ENCODE measurements around the gene ZNF845.
"Not testable (repeated sequence)": the region's sequence is repeated elsewhere in the genome, so short reads cannot be mapped to it uniquely, and the experiment has no call there.

Gene ZNF845

DNA sequence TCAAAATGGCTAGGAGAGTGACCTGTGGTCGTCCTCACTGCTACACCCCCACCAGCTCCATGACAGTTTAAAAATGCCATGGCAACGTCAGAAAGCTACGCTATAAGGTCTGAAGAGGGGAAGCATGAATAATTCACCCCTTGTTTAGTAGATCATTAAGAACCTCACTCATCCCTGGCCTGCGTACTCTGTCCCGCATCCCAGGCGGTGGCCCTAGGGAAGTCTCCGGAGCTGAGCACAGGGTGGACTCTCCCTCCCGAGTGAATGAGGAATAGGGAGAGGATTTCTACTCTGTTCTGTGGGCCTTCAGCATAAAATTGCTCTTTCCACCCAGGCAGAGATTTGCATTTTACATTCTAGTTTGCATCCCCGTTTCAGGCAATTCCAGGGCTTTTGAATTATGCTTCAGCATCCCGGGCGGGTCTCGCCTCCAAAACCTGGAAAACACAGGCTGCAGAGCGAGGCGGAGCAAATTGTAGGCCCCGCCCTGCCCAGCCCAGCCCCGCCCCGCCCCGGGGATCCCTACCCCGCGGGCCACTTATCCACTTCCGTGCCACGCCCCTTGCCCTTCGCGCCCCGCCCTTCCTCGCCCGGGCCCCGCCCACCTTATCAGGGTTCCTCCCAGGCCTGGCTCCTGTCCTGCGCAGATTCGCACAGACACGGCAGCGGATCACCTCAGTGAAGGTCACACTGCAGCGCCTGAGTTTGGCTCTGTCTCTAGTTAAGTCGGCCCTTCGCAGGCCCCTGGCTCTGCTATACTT, 24.5 kb downstream of the ZNF845 start:
- no peak for DNase-seq (ENCODE audit: low read depth)
- H3K4me3 ChIP-seq (ENCODE audit: low read depth, low read length): no peak overlapping the region
- TF ChIP-seq, protein P1, sequence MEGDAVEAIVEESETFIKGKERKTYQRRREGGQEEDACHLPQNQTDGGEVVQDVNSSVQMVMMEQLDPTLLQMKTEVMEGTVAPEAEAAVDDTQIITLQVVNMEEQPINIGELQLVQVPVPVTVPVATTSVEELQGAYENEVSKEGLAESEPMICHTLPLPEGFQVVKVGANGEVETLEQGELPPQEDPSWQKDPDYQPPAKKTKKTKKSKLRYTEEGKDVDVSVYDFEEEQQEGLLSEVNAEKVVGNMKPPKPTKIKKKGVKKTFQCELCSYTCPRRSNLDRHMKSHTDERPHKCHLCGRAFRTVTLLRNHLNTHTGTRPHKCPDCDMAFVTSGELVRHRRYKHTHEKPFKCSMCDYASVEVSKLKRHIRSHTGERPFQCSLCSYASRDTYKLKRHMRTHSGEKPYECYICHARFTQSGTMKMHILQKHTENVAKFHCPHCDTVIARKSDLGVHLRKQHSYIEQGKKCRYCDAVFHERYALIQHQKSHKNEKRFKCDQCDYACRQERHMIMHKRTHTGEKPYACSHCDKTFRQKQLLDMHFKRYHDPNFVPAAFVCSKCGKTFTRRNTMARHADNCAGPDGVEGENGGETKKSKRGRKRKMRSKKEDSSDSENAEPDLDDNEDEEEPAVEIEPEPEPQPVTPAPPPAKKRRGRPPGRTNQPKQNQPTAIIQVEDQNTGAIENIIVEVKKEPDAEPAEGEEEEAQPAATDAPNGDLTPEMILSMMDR (IDR thresholded peaks at IDR 0.05; ENCODE audit: insufficient read depth, low read depth, low read length, missing control alignments): no peak

DNA sequence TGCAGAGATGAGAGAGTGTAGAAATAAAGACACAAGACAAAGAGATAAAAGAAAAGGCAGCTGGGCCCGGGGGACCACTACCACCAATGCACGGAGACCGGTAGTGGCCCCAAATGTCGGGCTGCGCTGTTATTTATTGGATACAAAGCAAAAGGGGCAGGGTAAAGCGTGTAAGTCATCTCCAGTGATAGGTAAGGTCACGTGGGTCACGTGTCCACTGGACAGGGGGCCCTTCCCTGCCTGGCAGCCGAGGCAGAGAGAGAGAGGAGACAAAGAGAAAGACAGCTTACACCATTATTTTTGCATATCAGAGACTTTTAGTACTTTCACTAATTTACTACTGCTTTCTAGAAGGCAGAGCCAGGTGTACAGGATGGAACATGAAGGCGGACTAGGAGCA, 26.5 kb downstream of the ZNF845 start:
- H3K4me3 ChIP-seq (ENCODE audit: low read depth, low read length); DNase-seq (ENCODE audit: low read depth): not testable (repeated sequence)

DNA sequence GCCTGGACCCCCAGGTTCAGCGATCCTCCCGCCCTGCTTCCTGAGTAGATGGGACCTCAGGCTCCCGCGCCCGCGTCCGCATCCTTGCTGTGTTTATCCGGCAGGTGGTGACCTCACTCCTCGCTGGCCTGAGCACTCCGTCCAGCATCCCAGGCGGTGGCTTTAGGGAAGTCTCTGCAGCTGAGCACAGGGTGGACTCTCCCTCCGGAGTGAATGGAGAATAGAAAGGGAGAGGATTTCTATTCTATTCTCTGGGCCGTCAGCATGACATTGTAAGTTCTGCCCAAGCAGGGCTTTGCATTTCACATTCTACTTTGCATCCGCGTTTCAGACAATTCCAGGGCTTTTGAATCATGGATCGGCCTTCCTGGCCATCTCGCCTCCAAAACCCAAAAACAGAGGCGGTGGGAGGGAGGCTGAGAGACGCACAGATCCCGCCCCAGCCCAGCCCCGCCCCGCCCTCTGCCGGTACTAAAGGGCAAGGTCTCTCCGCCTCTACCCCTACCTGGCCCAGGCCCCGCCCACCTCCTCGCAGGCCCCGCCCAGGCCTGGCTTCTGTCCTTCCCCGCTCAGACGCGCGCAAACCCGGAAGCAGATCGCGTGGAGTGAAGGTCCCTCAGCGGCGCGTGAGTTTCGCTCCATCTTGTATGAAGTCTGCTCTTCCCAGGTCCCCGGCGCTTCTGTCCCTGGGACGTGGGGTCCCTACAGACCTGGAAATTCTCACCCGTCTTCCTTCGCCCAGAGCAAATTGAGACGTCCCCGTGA, 31.8 kb downstream of the ZNF845 start, which contains the start of gene ZNF525:
Gene ZNF525 (plus strand): TSS at position 572 of the 765 bp plus-strand sequence. CDS start 6,577 bp downstream, outside the sequence.
- DNase-seq (ENCODE audit: low read depth): peak; percentile 95
- TF ChIP-seq, protein P1 (IDR thresholded peaks at IDR 0.05; ENCODE audit: insufficient read depth, low read depth, low read length, missing control alignments): peak; percentile 36
- peak within 1 kb of the TSS; percentile 60 for H3K4me3 ChIP-seq (ENCODE audit: low read depth, low read length)

DNA sequence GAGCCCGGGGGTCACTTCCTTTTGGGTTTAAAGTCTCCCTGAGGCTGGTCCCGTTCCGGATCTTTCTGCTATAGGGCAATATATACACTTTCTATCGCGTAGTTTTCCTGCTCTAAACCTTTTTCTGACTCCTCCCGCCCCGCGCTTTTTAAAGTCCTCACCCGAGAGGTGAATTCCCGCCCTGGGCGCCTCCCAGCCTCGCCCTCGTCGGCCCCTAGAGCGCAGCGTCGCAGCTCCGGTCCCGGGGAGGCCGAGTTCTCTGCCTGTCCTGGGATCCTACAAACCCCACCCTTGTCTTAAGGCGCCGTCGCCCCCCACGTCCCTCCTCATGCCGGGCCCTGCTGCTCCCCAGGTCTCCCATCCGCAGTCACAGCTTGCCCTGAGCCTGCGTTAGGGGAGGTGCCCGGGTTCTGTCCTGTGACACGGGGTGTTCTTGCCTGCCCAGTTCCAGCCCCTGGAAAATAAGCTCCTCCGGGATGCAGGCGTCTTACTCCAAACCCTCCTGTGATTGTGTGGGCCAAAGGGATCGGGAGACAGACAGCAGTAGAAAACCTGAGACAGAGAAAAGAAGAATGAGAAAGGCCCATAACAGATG, 32.4 kb downstream of the ZNF845 start:
- TF ChIP-seq, protein P1 (IDR thresholded peaks at IDR 0.05; ENCODE audit: insufficient read depth, low read depth, low read length, missing control alignments): no peak
- H3K4me3 ChIP-seq (ENCODE audit: low read depth, low read length): peak overlapping the region; percentile 60
- DNase-seq (ENCODE audit: low read depth): peak; percentile 60

DNA sequence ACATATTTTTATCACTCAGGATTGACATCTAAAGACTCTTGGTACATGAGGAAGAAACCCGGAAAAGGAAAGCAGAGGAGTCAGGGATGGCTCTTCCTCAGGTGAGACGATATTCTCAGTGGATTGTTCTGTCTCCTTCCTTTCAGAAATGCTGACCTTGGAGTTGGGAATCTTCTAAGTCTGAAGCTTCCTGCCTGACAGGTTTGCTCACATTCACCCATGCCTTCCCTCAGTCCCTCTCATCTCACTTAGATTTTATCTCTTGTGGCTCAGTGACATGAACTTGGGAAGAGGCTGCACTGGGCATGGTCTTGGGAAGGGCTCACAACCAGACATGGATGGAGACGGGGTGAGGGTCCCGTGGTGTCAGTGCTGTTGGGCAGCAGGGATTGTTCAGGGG, 38.6 kb downstream of the ZNF845 start:
- TF ChIP-seq, protein P1 (IDR thresholded peaks at IDR 0.05; ENCODE audit: insufficient read depth, low read depth, low read length, missing control alignments): no peak

DNA sequence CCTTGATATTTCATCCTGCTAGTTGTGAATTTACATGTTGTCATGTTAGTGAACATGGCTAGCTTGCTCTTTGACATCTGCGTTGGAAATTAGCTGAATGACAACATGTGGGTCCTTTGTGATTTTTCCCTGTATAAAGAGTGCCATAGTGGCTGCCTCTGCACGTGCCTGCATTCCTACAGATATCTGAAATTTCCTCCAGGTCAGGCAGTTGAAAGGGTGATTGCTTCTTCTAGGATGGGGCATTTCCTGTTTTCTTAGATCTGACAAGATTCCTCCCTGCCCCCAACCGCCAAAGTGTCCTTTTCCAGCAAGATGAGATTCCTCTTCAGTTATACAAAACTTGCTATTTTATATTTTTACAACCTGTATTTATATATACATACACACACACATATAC, 40.7 kb downstream of the ZNF845 start:
- H3K4me3 ChIP-seq (ENCODE audit: low read depth, low read length): no peak overlapping the region
- TF ChIP-seq, protein P1 (IDR thresholded peaks at IDR 0.05; ENCODE audit: insufficient read depth, low read depth, low read length, missing control alignments): no peak
- DNase-seq (ENCODE audit: low read depth): no peak

More for the DNA sequence above, 38.6 kb downstream of the ZNF845 start:
- DNase-seq (ENCODE audit: low read depth): no peak
- no peak overlapping the region for H3K4me3 ChIP-seq (ENCODE audit: low read depth, low read length)

DNA sequence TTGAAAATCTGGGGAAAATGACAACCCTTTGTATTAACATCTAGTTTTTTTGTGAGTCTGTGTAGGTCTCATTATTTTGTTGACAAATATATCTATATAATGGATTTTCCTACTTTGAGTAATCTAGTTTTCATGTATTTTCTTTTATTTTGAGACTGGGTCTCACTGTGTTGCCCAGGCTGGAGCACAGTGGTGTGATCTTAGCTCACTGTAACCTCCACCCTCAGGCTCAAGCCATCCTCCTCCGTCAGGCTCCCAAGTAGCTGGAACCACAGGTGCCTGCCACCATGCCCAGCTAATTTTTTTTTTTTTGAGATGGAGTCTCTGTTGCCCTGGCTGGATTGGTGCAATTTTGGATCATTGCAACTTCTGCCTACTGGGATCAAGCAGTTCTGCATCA, 41.2 kb downstream of the ZNF845 start:
- no peak overlapping the region for H3K4me3 ChIP-seq (ENCODE audit: low read depth, low read length)
- DNase-seq (ENCODE audit: low read depth): no peak
- TF ChIP-seq, protein P1 (IDR thresholded peaks at IDR 0.05; ENCODE audit: insufficient read depth, low read depth, low read length, missing control alignments): no peak
